Right lobe of liver (tissue), 6 donors: ENCODE data around the gene KAT7. TPM values are rescaled to one million over a fixed set of nuclear protein-coding genes. Genes with fewer than 3 reads are reported as not detected.

Source experiments
- ATAC-seq, 4 donors: fragments of 200-7000 bp; cut with Tn5 transposase; one replicate each; pipeline ENCODE4 v1.9.1; 2020; ENCODE audit warnings: mild to moderate bottlenecking in 4 of 4, moderate library complexity in 4 of 4
- DNase-seq, 3 donors: peaks; one replicate each; pipeline ENCODE4 v3.0.0-alpha.2; 2020
- H3K27ac ChIP-seq, 3 donors: fragments of 200-600 bp; one replicate each; pipeline ENCODE4 v1.8.0; 2022
- H3K27me3 ChIP-seq, 2 donors: fragments of 200-600 bp; one replicate each; pipeline ENCODE4 v1.8.0; 2022
- H3K36me3 ChIP-seq, 4 donors: fragments of 200-600 bp; sonication (generic) in 1 of 4; one replicate each; pipeline versions ENCODE4 v1.5.1 to v1.8.0; 2017 to 2022; ENCODE audit warnings: control low read depth in 1 of 4
- H3K4me1 ChIP-seq, 4 donors: fragments of 200-600 bp; sonication (generic) in 1 of 4; one replicate each; pipeline versions ENCODE4 v1.5.1 to v1.8.0; 2017 to 2022; ENCODE audit warnings: control low read depth in 1 of 4
- H3K4me3 ChIP-seq, 3 donors: fragments of 200-600 bp; one replicate each; pipeline ENCODE4 v1.8.0; 2022
- H3K9me3 ChIP-seq, 4 donors: fragments of 200-600 bp; sonication (generic) in 1 of 4; one replicate each; pipeline versions ENCODE4 v1.5.1 to v1.8.0; 2017 to 2022; ENCODE audit warnings: control low read depth in 1 of 4
- POLR2A ChIP-seq: fragments of 450-650 bp; IDR thresholded peaks from one replicate; pipeline ENCODE4 v1.6.1; 2017; ENCODE audit warnings: antibody characterized with exemption, mild to moderate bottlenecking
- WGBS: methylation state at CpG from one replicate; pipeline ENCODE4 v1.1.6; 2018; ENCODE audit warnings: low coverage, low lambda C conversion rate; ENCODE audit not compliant: insufficient coverage; ENCODE audit errors: missing lambda C conversion rate; 5-methylcytosine and 5-hydroxymethylcytosine counted together
- intact Hi-C, 2 donors: fragments of 100-400 bp; cut with DNase I; formaldehyde crosslinking; loops; one replicate each; pipeline versions ENCODE4 v1.11.2 to v1.14.1; 2022
- total RNA-seq, 6 experiments: library from RNA; depleted of rRNA in 2 of 6; stranded (reverse); fragments of >200 nt in 2 of 6; fragmentation: NEBNext Ultra II Directional in 3 of 6; extraction: Animal tissue kit (Norgen Biotek cat#: 25700) in 3 of 6; gene quantifications; one replicate each; pipeline versions ENCODE4 v1.1.0 to v1.2.4, GENCODE V29; 2016 to 2023
- TF ChIP-seq, protein P1 (sequence below), 4 donors: fragments of 200-600 bp in 3 of 4; fragments of 450-650 bp in 1 of 4; IDR thresholded peaks; one replicate each; pipeline versions ENCODE4 v1.5.1 to v1.8.0; 2016 to 2022; ENCODE audit warnings: antibody characterized with exemption in 4 of 4, mild to moderate bottlenecking in 2 of 4
- donor health status: DM: no; HTN: yes; CAD: no.
- donor health status: DM: no; HTN: no; CAD: no.
- donor health status: DM: no; HTN: no; CAD: no.
- donor health status: DM: no; HTN: yes; CAD: no.
- donor health status: DM: no; HTN: yes; CAD: no.

KAT7 gene
- total RNA-seq, 6 experiments from 2014 or later: 10.8 to 21.3 (median 15.2) TPM

DNA sequence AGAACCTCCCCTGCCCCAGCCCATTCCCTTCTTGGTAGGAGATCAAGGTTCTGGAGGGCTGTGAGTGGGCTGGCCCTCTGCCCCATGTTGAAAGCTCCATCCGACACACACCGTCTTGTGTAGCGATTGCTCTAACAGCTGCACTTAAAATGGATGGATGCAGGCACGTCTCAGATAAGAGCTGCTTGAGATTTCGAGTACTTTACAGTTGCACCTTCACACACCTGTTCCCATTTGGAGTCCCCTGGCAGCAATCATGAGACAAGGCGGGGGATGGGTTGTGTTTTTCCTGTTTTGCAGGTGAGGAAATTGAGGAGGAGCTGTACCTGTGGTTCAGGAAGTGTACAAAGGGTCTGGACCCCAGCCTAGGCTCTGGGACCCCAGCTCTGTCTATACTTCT is 85.0 kb downstream of the KAT7 start:
- Histone ChIP-seq H3K27me3 (no peaks in the 10 kb centered on the region), H3K9me3 (no peaks in the 10 kb centered on the region), H3K4me1 (no peaks in the 10 kb centered on the region), H3K27ac (no peak overlapping the region), H3K4me3 (no peak overlapping the region), H3K36me3 (no peaks in the 10 kb centered on the region)
- TF ChIP-seq, protein P1, sequence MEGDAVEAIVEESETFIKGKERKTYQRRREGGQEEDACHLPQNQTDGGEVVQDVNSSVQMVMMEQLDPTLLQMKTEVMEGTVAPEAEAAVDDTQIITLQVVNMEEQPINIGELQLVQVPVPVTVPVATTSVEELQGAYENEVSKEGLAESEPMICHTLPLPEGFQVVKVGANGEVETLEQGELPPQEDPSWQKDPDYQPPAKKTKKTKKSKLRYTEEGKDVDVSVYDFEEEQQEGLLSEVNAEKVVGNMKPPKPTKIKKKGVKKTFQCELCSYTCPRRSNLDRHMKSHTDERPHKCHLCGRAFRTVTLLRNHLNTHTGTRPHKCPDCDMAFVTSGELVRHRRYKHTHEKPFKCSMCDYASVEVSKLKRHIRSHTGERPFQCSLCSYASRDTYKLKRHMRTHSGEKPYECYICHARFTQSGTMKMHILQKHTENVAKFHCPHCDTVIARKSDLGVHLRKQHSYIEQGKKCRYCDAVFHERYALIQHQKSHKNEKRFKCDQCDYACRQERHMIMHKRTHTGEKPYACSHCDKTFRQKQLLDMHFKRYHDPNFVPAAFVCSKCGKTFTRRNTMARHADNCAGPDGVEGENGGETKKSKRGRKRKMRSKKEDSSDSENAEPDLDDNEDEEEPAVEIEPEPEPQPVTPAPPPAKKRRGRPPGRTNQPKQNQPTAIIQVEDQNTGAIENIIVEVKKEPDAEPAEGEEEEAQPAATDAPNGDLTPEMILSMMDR (IDR thresholded peaks at IDR 0.05): no peak
- no peak for TF ChIP-seq POLR2A
- 66% methylated on average over 4 of the region's 6 CpGs for WGBS
- ATAC-seq (no peak), DNase-seq (no peak)
- intact Hi-C loops: no loop called here

DNA sequence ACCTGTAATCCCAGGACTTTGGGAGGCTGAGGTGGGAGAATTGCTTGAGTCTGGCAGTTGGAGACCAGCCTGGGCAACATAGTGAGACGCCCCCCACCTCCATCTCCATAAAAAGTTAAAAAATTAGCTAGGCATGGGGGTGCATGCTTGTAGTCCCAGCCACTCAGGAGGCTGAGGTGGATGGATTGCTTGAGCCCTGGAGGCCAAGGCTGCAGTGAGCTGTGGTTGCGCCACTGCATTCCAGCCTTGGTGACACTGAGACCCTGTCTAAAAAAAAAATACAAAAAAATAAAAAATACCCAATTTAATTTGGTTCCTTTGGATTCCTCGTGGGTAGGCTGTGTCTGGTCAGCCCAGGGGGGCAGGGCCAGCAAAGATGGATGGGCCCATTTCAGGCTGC is 85.4 kb downstream of the KAT7 start:
- Histone ChIP-seq H3K27ac (no peak overlapping the region), H3K9me3 (no peaks in the 10 kb centered on the region), H3K4me1 (no peaks in the 10 kb centered on the region), H3K4me3 (no peak overlapping the region), H3K36me3 (no peaks in the 10 kb centered on the region), H3K27me3 (no peaks in the 10 kb centered on the region)
- ATAC-seq: no peak
- TF ChIP-seq, protein P1 (IDR thresholded peaks at IDR 0.05): no peak
- no peak for TF ChIP-seq POLR2A
- DNase-seq: no peak
- WGBS: 64% methylated on average over 3 of the region's 3 CpGs
- intact Hi-C loops: no loop called here

DNA sequence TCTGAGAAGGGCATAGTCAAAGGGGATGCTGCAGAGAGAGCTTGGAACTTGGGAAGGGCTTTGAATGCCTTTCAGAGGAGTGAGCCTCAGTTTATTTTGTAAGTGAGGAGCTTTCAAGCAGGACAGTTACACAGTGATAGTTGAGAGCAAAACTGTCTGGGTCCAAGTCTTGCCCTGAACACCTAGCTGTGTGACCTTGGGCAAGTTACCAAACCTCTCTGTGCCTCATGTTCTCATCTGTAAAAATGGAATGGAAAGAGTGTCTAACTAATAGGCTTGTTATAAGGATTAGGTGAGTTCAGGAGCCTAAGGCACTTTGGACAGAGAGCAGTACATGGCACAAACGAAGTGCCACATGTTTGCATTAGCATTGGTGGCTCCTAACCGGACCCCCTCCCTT is 86.4 kb downstream of the KAT7 start:
- intact Hi-C loops: loop anchor here in 1 of 2 donors (5.0 kb wide), 1 partner anchor 122 kb away; the partner anchor contains the start of gene DLX3
- Histone ChIP-seq H3K9me3 (no peaks in the 10 kb centered on the region), H3K27me3 (no peaks in the 10 kb centered on the region), H3K4me3 (no peak overlapping the region), H3K36me3 (no peaks in the 10 kb centered on the region), H3K27ac (no peak overlapping the region), H3K4me1 (no peaks in the 10 kb centered on the region)
- ATAC-seq (no peak), DNase-seq (no peak)
- 67% methylated on average over 1 of the region's 2 CpGs for WGBS
- TF ChIP-seq, protein P1 (IDR thresholded peaks at IDR 0.05): no peak
- no peak for TF ChIP-seq POLR2A

DNA sequence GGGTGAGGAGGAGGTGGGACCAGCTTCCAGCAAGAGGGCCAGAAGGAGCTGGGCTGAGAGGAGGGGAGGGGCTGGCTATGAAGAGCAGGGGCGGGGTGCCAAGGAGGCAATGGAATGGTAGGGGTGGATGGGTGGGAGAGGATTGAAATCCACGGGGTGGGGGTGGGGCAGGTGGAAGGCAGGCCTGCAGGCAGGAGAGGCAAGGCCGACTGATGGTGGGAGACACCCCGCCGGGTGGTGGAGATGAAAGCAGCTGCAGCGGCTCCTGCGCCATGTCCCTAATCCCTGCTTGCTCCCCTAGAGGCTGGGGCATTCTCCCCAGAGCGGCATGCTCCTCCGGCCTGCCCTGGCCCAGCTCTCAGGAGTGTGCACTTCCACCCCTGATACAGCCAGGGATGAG is 87.2 kb downstream of the KAT7 start:
- DNase-seq: no peak
- no peaks in the 10 kb centered on the region for H3K27me3 ChIP-seq

More for the DNA sequence above, 87.2 kb downstream of the KAT7 start:
- no peak overlapping the region for H3K4me3 ChIP-seq
- H3K27ac ChIP-seq: no peak overlapping the region
- ATAC-seq: no peak
- WGBS: 43% methylated on average over 3 of the region's 9 CpGs
- no peaks in the 10 kb centered on the region for H3K4me1 ChIP-seq
- H3K36me3 ChIP-seq: no peaks in the 10 kb centered on the region
- H3K9me3 ChIP-seq: no peaks in the 10 kb centered on the region
- intact Hi-C loops: loop anchor here in 1 of 2 donors (5.0 kb wide), 1 partner anchor 122 kb away; the partner anchor contains the start of gene DLX3
- TF ChIP-seq, protein P1 (IDR thresholded peaks at IDR 0.05): no peak
- TF ChIP-seq POLR2A: no peak
